Spleen (tissue), 7 donors: ENCODE results near the gene PDE3A.

ENCODE experiments used
- CTCF ChIP-seq, 11 experiments: fragments of 200-600 bp in 7 of 11; fragments of 450-650 bp in 4 of 11; sonication (generic) in 4 of 11; IDR thresholded peaks in 8 of 11; conservative IDR thresholded peaks in 3 of 11; 1 replicate in 7 of 11; 2 replicates in 4 of 11; pipeline versions ENCODE4 v1.4.0 to v1.8.0; 2016 to 2021; ENCODE audit warnings: antibody characterized with exemption in 11 of 11, inconsistent platforms in 4 of 11, mild to moderate bottlenecking in 1 of 11
- POLR2A ChIP-seq, 3 donors: fragments of 450-650 bp; IDR thresholded peaks; one replicate each; pipeline ENCODE4 v1.5.1; 2017; ENCODE audit warnings: antibody characterized with exemption in 3 of 3, mild to moderate bottlenecking in 1 of 3
- POLR2AphosphoS5 ChIP-seq, 3 donors: sonication (generic); formaldehyde crosslinking; IDR thresholded peaks; one replicate each; pipeline ENCODE4 v1.5.1; 2017; ENCODE audit warnings: antibody characterized with exemption in 3 of 3
- donor health status: DM: no; HTN: no; CAD: no; lungs with moderate emphysema.
- donor health status: DM: no; HTN: no; CAD: no.
- donor health status: DM: no; HTN: no; CAD: no.

- TF ChIP-seq CTCF (IDR thresholded peaks at IDR 0.05 in 8 of 11, conservative IDR thresholded peaks at IDR 0.05 in 3 of 11) (no peak), POLR2A (IDR thresholded peaks at IDR 0.05) (no peak), POLR2AphosphoS5 (IDR thresholded peaks at IDR 0.05) (no peak)
Measured at GRCh38 chr12:20572451-20572850, 204.1 kb downstream of the PDE3A start.
